ENCODE data around the gene ZNF569. TPM values are rescaled to one million over a fixed set of nuclear protein-coding genes. Genes with fewer than 3 reads are reported as not detected.

Gene ZNF569
- 1 to 10 TPM; 6.3 to 9.5 (median 8.0) TPM for total RNA-seq
- total RNA-seq (2013) = 12.0 TPM

GRCh38 chr19:37466798-37467607, at the start of gene ZNF569:
TSS of gene ZNF569 (minus strand) at chr19:37467444. CDS start at chr19:37444921, 22,523 bp downstream.
- H3K9me3 Mint-ChIP-seq = peaks cover 0 to 9% of the 10 kb centered on the region in 2 donors
- TF ChIP-seq CTCF (IDR thresholded peaks at IDR 0.05) = no peak
- DNase-seq (peak; percentile 86 to 96), ATAC-seq (peak; percentile 64 to 80 (median 67))
- H3K27ac Mint-ChIP-seq = peak within 1 kb of the TSS; percentile 97 to 99
- intact Hi-C loops (cut with micrococcal nuclease) = loop anchor here (1.0 to 5.0 kb wide), 9 partner anchors 96 to 860 kb away; partner anchors contain the start of genes ZNF382, ZNF527, ZNF540 and ZNF571
- peaks cover 9% of the 10 kb centered on the region for H3K9me3 ChIP-seq (ENCODE audit: control insufficient read depth, insufficient read depth, low read length)
- H3K27me3 ChIP-seq (ENCODE audit: control insufficient read depth, insufficient read depth, low read length) = no peaks in the 10 kb centered on the region
- H3K27ac ChIP-seq (ENCODE audit: low read length) = peak within 1 kb of the TSS; percentile 92
- peaks cover 31% of the 10 kb centered on the region for H3K4me1 ChIP-seq (ENCODE audit: control insufficient read depth, insufficient read depth, low read length)
- H3K36me3 ChIP-seq (ENCODE audit: control insufficient read depth, insufficient read depth, low read length) = peaks cover 22% of the 10 kb centered on the region
- peaks cover 35 to 49% of the 10 kb centered on the region in 2 donors for H3K4me1 Mint-ChIP-seq
- H3K36me3 Mint-ChIP-seq = peaks cover 5% of the 10 kb centered on the region
- WGBS (ENCODE audit: insufficient coverage) = under 1% methylated on average over 62 of the region's 62 CpGs
- H3K27me3 Mint-ChIP-seq (ENCODE audit: low read depth in 2 of 2) = no peaks in the 10 kb centered on the region
- H3K4me3 ChIP-seq (ENCODE audit: low read length) = peak within 1 kb of the TSS; percentile 89
- peak within 1 kb of the TSS; percentile 94 for H3K4me3 Mint-ChIP-seq

GRCh38 chr19:37513397-37513796, 46.2 kb upstream of the ZNF569 start:
- no peak for TF ChIP-seq CTCF (IDR thresholded peaks at IDR 0.05)
- no peaks in the 10 kb centered on the region for H3K27me3 ChIP-seq (ENCODE audit: control insufficient read depth, insufficient read depth, low read length)
- Mint-ChIP-seq H3K27ac (peak overlapping the region; percentile 71 to 89), H3K4me1 (peaks cover 10% of the 10 kb centered on the region in 2 donors), H3K27me3 (ENCODE audit: low read depth in 2 of 2) (no peaks in the 10 kb centered on the region), H3K4me3 (peak overlapping the region; percentile 14), H3K36me3 (peaks cover 13% of the 10 kb centered on the region), H3K9me3 (peaks cover 0 to 5% of the 10 kb centered on the region in 2 donors)
- H3K4me3 ChIP-seq (ENCODE audit: low read length) = no peak overlapping the region
- peaks cover 21% of the 10 kb centered on the region for H3K9me3 ChIP-seq (ENCODE audit: control insufficient read depth, insufficient read depth, low read length)
- peak overlapping the region; percentile 43 for H3K27ac ChIP-seq (ENCODE audit: low read length)
- intact Hi-C loops (cut with micrococcal nuclease) = no loop called here
- ATAC-seq (peak; percentile 39 to 94 (median 91)), DNase-seq (no peak)
- peaks cover 4% of the 10 kb centered on the region for H3K36me3 ChIP-seq (ENCODE audit: control insufficient read depth, insufficient read depth, low read length)
- no peaks in the 10 kb centered on the region for H3K4me1 ChIP-seq (ENCODE audit: control insufficient read depth, insufficient read depth, low read length)
- 22% methylated on average over 2 of the region's 2 CpGs for WGBS (ENCODE audit: insufficient coverage)

GRCh38 chr19:37511821-37512220, 44.6 kb upstream of the ZNF569 start:
- Histone ChIP-seq H3K27ac (ENCODE audit: low read length) (no peak overlapping the region), H3K36me3 (ENCODE audit: control insufficient read depth, insufficient read depth, low read length) (peaks cover 4% of the 10 kb centered on the region), H3K27me3 (ENCODE audit: control insufficient read depth, insufficient read depth, low read length) (no peaks in the 10 kb centered on the region), H3K4me3 (ENCODE audit: low read length) (no peak overlapping the region), H3K4me1 (ENCODE audit: control insufficient read depth, insufficient read depth, low read length) (peaks cover 5% of the 10 kb centered on the region), H3K9me3 (ENCODE audit: control insufficient read depth, insufficient read depth, low read length) (peaks cover 11% of the 10 kb centered on the region)
- Mint-ChIP-seq H3K4me1 (peaks cover 10% of the 10 kb centered on the region in 2 donors), H3K27me3 (ENCODE audit: low read depth in 2 of 2) (no peaks in the 10 kb centered on the region), H3K36me3 (peaks cover 13% of the 10 kb centered on the region), H3K9me3 (peaks cover 0 to 5% of the 10 kb centered on the region in 2 donors), H3K4me3 (no peak overlapping the region), H3K27ac (peak overlapping the region; percentile 29 to 89)
- no peak for DNase-seq
- intact Hi-C loops (cut with micrococcal nuclease) = no loop called here
- WGBS (ENCODE audit: insufficient coverage) = 96% methylated on average over 3 of the region's 3 CpGs
- TF ChIP-seq CTCF (IDR thresholded peaks at IDR 0.05) = no peak
- no peak for ATAC-seq
